Activated CD4-positive, alpha-beta memory T cell treated with anti-CD3 and anti-CD28 coated beads for 36 hours (primary cell): ENCODE data around the gene CPEB1. TPM values are rescaled to one million over a fixed set of nuclear protein-coding genes. Genes with fewer than 3 reads are reported as not detected.
A peak's percentile ranks its signal among the peaks of the same experiment; 100 is the strongest.
"Not testable (repeated sequence)": the region's sequence is repeated elsewhere in the genome, so short reads cannot be mapped to it uniquely, and the experiment has no call there.

Source experiments
- CTCF ChIA-PET: fragments of 350-600 bp; sonication (Branson Sonifier 250); formaldehyde crosslinking; loops from one replicate; lab custom pipeline; 2021; ENCODE audit warnings: antibody characterized with exemption, inconsistent platforms; lab: Charles Lee
- POLR2A ChIA-PET: fragments of 350-600 bp; sonication (Branson Sonifier 250); formaldehyde crosslinking; loops from one replicate; lab custom pipeline; 2021; ENCODE audit warnings: antibody characterized with exemption; lab: Charles Lee
- DNase-seq: peaks from one replicate; pipeline ENCODE4 v3.0.0-alpha.2; 2020
- H3K27ac Mint-ChIP-seq: one replicate; pipeline ENCODE4 v1.8.0; 2021; ENCODE audit warnings: mixed read lengths
- H3K27me3 Mint-ChIP-seq: one replicate; pipeline ENCODE4 v1.8.0; 2021; ENCODE audit warnings: mixed read lengths
- H3K36me3 Mint-ChIP-seq: one replicate; pipeline ENCODE4 v1.8.0; 2021; ENCODE audit warnings: mixed read lengths
- H3K4me1 Mint-ChIP-seq: one replicate; pipeline ENCODE4 v1.8.0; 2021; ENCODE audit warnings: low read depth, mixed read lengths
- H3K4me3 Mint-ChIP-seq: one replicate; pipeline ENCODE4 v1.8.0; 2021; ENCODE audit warnings: mild to moderate bottlenecking, mixed read lengths
- H3K9me3 Mint-ChIP-seq: one replicate; pipeline ENCODE4 v1.8.0; 2021; ENCODE audit warnings: mixed read lengths
- intact Hi-C: fragments of 100-400 bp; cut with micrococcal nuclease; formaldehyde crosslinking; loops from one replicate; pipeline ENCODE4 v1.15.1; 2023
- total RNA-seq, 2 experiments: library from RNA; stranded (reverse); gene quantifications; one replicate each; pipeline ENCODE4 v1.2.3, GENCODE V29; 2021

The CPEB1 gene
- total RNA-seq, 2 experiments from 2014 or later = 0.07 to 0.21 TPM

DNA sequence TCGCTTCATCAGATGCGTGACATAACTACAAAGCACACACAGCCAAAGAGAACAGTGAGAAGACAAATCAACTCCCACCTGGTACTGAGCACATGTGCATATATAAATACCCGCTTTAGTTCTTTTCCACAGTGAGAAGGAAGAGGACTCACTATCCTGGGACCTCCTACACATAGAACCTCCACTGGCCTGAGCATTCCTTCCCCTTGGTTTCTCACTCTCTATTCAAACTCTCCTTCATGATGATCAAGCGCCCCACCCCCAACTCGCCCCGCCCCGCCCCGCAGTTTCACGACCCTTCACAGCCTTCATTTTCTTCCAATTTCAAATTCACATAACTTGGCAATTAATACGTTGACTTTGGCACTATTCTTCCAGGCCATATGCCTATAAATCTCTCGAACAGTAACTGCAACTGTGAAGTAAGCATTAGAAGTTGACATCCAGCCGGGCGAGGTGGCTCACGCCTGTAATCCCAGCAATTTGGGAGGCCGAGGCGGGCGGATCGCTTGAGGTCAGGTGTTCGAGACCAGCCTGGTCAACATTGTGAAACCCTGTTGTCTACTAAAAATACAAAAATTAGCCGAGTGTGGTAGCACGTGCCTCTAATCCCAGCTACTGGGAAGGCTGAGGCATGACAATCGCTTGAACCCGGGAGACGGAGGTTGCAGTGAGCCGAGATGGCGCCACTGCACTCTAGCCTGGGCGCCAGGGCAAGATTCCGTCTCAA, 108.0 kb downstream of the CPEB1 start:
- Mint-ChIP-seq H3K9me3 (no peaks in the 10 kb centered on the region), H3K36me3 (peaks cover 57% of the 10 kb centered on the region), H3K4me3 (peak overlapping the region; percentile 98), H3K4me1 (peaks cover 32% of the 10 kb centered on the region), H3K27me3 (no peaks in the 10 kb centered on the region), H3K27ac (peak overlapping the region; percentile 88)
- ChIA-PET CTCF (interaction anchor here (1.0 to 7.0 kb wide), 6 partner anchors 8 to 472 kb away, joined by 3 to 58 read pairs (median 5); partner anchors contain the start of gene C15orf40), POLR2A (interaction anchor here (1.0 to 2.3 kb wide), 5 partner anchors 8 to 526 kb away, joined by 3 to 17 read pairs (median 6); no protein-coding TSS in a partner anchor)
- peak; percentile 38 for DNase-seq
- intact Hi-C loops = no loop called here

DNA sequence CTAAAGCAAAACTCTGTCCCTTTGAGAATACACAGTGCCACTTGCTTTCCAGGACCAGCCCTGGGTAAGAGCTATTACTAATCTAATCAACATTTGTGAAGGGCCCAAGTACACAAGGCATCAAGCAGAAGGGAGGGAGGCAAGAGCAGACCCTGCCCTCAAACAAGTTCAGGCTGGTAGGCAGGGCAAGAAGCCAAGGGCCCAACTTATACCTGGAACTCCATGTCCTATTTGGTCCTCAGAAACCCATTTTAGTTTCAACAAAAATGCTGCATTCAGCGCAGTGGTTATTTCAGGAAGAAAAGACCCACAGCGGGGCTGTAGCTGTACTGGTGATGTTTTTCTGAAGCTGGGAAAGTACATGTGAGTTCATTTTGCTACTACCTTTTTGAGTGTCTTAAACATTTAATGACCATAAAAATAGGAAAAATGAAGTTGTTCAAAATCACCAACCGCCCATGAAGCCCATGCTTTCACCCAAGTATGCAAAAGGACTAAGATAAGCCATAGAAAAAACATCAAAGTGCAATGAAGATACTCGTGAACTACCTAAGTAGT, 109.7 kb downstream of the CPEB1 start:
- Mint-ChIP-seq H3K27ac (peak overlapping the region; percentile 88), H3K27me3 (no peaks in the 10 kb centered on the region), H3K4me1 (peaks cover 35% of the 10 kb centered on the region), H3K4me3 (peak overlapping the region; percentile 98), H3K36me3 (peaks cover 60% of the 10 kb centered on the region), H3K9me3 (no peaks in the 10 kb centered on the region)
- intact Hi-C loops = no loop called here
- CTCF ChIA-PET = interaction anchor here (0.7 to 1.3 kb wide), 5 partner anchors 10 to 462 kb away, joined by 3 to 5 read pairs (median 3); no protein-coding TSS in a partner anchor
- no peak for DNase-seq
- POLR2A ChIA-PET = interaction anchor here (0.9 to 1.7 kb wide), 2 partner anchors 213 to 449 kb away, joined by 3 to 4 read pairs; partner anchors contain the start of gene RAMAC

DNA sequence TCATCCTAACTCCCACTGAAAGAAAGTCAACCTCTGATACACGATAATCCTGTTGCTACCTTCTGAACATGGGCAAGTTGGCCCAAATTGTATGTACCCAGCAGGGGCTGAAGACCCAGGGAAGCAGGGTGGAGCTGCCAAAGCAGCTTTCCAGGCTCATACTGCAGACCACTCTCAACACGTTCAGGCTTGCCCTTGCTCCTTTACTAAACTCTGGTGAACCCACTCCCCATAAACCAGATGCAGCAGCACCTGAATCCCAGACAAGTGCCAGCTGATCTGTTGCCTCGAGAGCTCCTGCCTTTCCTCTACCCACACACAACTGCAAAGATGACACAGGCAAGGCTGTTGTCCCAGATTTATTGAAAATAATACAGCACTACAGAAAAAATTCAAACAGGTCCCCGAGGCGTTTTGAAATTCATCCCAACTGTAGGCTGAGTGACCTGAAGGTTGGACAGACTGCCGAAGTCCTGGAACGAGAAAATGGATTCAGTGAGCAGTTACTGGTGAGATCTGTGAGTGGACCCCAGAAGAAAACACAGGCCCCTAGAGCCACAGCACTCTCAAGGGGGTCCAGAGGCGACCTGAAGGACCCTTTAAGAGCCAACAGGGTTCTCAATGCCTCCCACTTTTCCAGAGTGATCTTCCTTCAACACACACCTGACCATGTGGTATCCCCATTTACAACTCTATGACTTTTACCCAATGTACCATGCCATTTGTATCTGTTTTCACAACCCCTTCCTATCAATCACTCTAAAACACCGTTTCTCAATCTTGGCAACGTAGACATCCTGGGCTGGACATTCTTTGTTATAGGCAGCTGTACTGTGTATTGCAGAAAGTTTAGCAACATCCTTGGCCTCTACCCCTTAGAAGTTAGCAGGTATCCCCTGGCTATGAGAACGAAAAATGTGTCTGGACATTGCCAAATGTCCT, 110.5 kb downstream of the CPEB1 start:
- peaks cover 35% of the 10 kb centered on the region for H3K4me1 Mint-ChIP-seq
- POLR2A ChIA-PET = interaction anchor here (0.9 to 1.7 kb wide), 3 partner anchors 213 to 450 kb away, joined by 3 to 5 read pairs (median 4); partner anchors contain the start of gene RAMAC
- peak overlapping the region; percentile 98 for H3K4me3 Mint-ChIP-seq
- peaks cover 60% of the 10 kb centered on the region for H3K36me3 Mint-ChIP-seq
- intact Hi-C loops = no loop called here
- no peaks in the 10 kb centered on the region for H3K27me3 Mint-ChIP-seq
- no peaks in the 10 kb centered on the region for H3K9me3 Mint-ChIP-seq
- peak overlapping the region; percentile 88 for H3K27ac Mint-ChIP-seq
- CTCF ChIA-PET = interaction anchor here (0.7 to 1.0 kb wide), 2 partner anchors 103 to 275 kb away, joined by 3 read pairs; no protein-coding TSS in a partner anchor
- no peak for DNase-seq

DNA sequence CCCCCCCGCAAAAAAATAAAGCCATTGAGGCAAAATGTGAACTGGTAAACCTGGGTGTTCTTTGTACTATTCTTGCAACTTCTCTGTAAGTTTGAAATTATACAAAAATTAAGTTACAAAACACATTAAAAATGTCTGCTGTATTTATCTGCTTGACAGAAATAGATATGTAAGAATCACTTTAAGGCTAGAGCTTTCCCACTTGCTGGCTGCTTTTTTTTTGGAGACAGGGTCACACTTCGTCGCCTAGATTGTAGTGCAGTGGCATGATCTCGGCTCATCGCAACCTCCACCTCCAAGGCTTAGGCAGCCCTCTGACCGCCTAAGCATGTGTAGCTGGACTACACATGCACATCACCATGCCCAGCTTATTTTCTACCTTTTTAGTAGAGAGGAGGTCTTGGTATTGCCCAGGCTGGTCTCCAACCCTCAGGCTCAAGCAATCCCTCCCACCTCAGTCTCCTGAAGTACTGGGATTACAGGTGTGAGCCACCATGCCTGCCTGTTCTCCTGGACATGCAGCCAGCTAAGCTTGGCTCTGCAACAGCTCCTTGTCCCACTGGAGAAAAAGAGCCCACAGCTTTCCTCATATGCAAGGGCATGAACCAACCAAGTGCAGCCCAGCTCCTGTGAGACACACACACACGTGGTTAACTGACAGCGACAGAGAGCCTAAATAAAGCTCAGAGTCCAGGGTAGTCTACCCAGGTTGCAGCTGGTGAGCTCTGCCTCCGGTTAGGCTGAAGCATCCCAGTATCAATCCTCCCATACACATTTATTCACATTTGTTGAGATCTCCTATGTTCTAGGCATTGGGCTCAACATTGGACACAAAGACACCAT, 111.4 kb downstream of the CPEB1 start:
- Mint-ChIP-seq H3K4me3 (no peak overlapping the region), H3K27ac (peak overlapping the region; percentile 88), H3K27me3 (no peaks in the 10 kb centered on the region), H3K9me3 (no peaks in the 10 kb centered on the region), H3K36me3 (peaks cover 60% of the 10 kb centered on the region), H3K4me1 (peaks cover 38% of the 10 kb centered on the region)
- intact Hi-C loops = no loop called here
- CTCF ChIA-PET = no interaction called here
- DNase-seq = no peak
- POLR2A ChIA-PET = interaction anchor here (0.8 to 1.1 kb wide), 3 partner anchors 275 to 531 kb away, joined by 3 to 5 read pairs (median 3); partner anchors contain the start of gene RAMAC

DNA sequence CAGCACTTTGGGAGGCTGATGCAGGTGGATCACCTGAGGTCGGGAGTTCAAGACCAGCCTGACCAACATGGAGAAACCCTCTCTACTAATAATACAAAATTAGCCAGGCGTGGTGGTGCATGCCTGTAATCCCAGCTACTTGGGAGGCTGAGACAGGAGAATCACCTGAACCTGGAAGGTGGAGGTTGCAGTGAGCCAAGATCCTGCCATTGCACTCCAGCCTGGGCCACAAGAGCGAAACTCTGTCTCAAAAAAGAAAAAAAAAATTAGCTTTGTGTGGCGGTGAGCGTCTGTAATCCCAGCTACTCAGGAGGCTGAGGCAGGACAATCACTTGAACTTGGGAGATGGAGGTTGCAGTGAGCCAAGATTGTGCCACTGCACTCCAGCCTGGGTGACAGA, 112.0 kb downstream of the CPEB1 start:
- Mint-ChIP-seq H3K4me1 (peaks cover 41% of the 10 kb centered on the region), H3K36me3 (peaks cover 59% of the 10 kb centered on the region)
- H3K27me3 Mint-ChIP-seq, H3K27ac Mint-ChIP-seq, intact Hi-C loops, DNase-seq, CTCF ChIA-PET, H3K4me3 Mint-ChIP-seq, H3K9me3 Mint-ChIP-seq: not testable (repeated sequence)
- POLR2A ChIA-PET = interaction anchor here (0.8 to 0.9 kb wide), 2 partner anchors 276 to 531 kb away, joined by 3 read pairs; no protein-coding TSS in a partner anchor

DNA sequence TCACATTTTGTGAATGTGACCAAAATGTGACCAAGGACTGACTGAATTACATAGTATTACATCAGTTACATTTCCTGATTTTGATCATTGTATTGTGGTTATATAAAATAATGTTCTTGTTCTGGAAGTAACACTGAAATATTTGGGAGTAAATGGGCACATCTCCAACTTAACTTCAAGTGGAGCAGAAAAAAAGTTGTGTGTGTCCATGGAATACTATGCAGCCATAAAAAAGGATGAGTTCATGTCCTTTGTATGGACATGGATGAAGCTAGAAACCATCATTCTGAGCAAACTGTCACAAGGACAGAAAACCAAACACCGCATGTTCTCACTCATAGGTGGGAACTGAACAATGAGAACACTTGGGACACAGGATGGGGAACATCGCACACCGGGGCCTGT, 112.7 kb downstream of the CPEB1 start:
- POLR2A ChIA-PET, H3K27me3 Mint-ChIP-seq, CTCF ChIA-PET, H3K9me3 Mint-ChIP-seq, H3K4me3 Mint-ChIP-seq, intact Hi-C loops, DNase-seq: not testable (repeated sequence)
- H3K4me1 Mint-ChIP-seq = peaks cover 41% of the 10 kb centered on the region
- H3K36me3 Mint-ChIP-seq = peaks cover 53% of the 10 kb centered on the region
- H3K27ac Mint-ChIP-seq = peak overlapping the region; percentile 36

DNA sequence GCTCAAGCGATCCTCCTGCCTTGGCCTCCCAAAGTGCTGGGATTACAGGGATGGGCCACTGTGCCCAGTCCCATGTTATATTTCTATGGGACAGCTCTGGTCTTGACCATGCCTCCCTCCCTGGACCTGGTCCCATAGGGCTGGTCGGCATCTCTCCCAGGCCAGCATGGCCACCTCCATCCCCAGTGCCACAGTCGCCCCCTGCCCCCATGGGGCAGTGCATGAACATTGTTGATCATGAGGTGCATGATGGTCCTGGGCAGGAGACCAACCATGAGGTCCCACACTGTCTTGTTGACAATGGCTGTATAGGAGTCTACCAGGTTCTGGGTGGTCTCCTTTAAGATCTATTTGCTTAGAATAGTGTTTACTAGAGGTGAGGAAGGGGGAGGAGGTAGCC, 113.4 kb downstream of the CPEB1 start:
- DNase-seq = no peak
- Mint-ChIP-seq H3K4me1 (peaks cover 36% of the 10 kb centered on the region), H3K27me3 (no peaks in the 10 kb centered on the region), H3K4me3 (no peak overlapping the region), H3K9me3 (no peaks in the 10 kb centered on the region), H3K36me3 (peaks cover 46% of the 10 kb centered on the region), H3K27ac (peak overlapping the region; percentile 36)
- intact Hi-C loops = no loop called here
- CTCF ChIA-PET = no interaction called here
- POLR2A ChIA-PET = no interaction called here

DNA sequence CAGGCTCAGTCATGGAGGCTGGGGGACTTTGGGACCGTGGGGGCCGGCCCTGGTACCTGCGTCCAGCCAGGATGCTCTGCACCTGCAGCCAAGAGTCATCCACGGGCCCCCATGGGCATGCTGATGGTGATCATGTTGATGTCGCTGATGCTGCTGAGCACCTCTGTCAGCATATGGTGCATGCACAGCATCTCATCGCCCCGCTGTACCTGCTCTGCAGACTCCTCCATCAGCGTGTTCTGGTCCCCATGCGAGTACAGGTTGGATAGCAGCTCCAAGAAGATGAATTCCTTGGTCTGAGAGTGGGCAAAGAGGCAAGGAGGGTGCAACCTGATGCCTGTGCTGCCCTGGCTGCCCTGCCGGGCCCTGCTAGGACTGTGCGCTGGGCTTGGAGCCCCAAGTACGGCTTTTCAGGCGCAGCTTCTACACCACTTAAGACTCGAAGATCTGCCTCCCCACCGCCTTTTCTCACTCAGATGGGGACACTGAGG, 114.1 kb downstream of the CPEB1 start:
- Mint-ChIP-seq H3K27me3 (no peaks in the 10 kb centered on the region), H3K27ac (no peak overlapping the region), H3K9me3 (no peaks in the 10 kb centered on the region), H3K36me3 (peaks cover 39% of the 10 kb centered on the region), H3K4me3 (no peak overlapping the region), H3K4me1 (peaks cover 34% of the 10 kb centered on the region)
- DNase-seq = no peak
- ChIA-PET CTCF (no interaction called here), POLR2A (no interaction called here)
- intact Hi-C loops = no loop called here

DNA sequence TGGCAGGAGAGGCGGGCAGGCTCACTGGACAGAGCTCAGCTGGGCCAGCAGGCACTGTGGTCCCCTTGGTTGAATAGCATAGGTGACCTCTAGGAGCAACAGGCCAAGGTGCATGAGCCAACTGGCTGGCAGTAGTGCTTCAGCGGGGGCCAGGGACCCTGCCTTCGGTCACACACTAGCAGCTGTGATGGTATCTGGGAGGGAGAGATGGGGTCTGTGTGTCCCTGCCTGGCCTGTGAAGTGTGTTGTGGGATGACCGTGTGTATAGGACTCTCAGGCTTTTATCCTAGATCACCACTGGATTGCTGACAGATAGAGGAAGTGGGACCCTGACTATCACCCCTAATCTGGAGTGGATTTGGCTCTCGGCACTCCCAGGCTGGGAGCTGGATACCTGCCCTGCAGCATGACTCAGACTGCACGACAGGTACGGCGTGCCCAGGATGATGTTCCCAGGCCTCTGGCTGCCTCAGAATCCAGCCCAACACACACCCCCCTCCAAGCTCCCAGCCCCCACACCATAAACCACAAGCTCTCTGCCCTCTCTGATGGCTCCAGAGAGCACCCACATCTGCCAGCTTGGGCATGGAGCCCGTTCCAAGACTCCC, 114.7 kb downstream of the CPEB1 start:
- Mint-ChIP-seq H3K4me3 (no peak overlapping the region), H3K9me3 (no peaks in the 10 kb centered on the region), H3K36me3 (peaks cover 33% of the 10 kb centered on the region), H3K4me1 (peaks cover 29% of the 10 kb centered on the region), H3K27ac (no peak overlapping the region), H3K27me3 (no peaks in the 10 kb centered on the region)
- intact Hi-C loops = no loop called here
- ChIA-PET POLR2A (interaction anchor here (2.5 kb wide), 1 partner anchor 8 kb away, joined by 17 read pairs; the partner anchor contains the start of gene RPS17), CTCF (interaction anchor here (3.2 kb wide), 1 partner anchor 9 kb away, joined by 58 read pairs; the partner anchor contains the start of gene RPS17)
- DNase-seq = no peak
